Nephron (organoid): ENCODE measurements around the gene ATP6V0A4.

Experiments
- H3K27ac Mint-ChIP-seq, 3 experiments: 2 replicates each; pipeline ENCODE4 v1.8.0; 2020; ENCODE audit warnings: mixed read lengths in 3 of 3, mild to moderate bottlenecking in 2 of 3, moderate library complexity in 1 of 3
- H3K27me3 Mint-ChIP-seq: 2 replicates; pipeline ENCODE4 v1.8.0; 2021; ENCODE audit warnings: low read depth, mild to moderate bottlenecking, moderate library complexity, mixed read lengths
- H3K36me3 Mint-ChIP-seq: 2 replicates; pipeline ENCODE4 v1.8.0; 2020; ENCODE audit warnings: low read depth, mixed read lengths
- H3K4me1 Mint-ChIP-seq: 2 replicates; pipeline ENCODE4 v1.8.0; 2020; ENCODE audit warnings: mixed read lengths
- H3K4me3 Mint-ChIP-seq, 3 experiments: 2 replicates each; pipeline ENCODE4 v1.8.0; 2020; ENCODE audit warnings: mild to moderate bottlenecking in 3 of 3, mixed read lengths in 3 of 3, moderate library complexity in 2 of 3
- H3K9me3 Mint-ChIP-seq: 2 replicates; pipeline ENCODE4 v1.8.0; 2020; ENCODE audit warnings: mixed read lengths
- CTCF ChIP-seq, 3 experiments: fragments of 200-600 bp; sonication (generic); IDR thresholded peaks; one replicate each; pipeline ENCODE4 v1.5.0; 2021; ENCODE audit warnings: antibody characterized with exemption in 3 of 3; ENCODE audit not compliant: unreplicated experiment in 3 of 3

Gene ATP6V0A4

DNA sequence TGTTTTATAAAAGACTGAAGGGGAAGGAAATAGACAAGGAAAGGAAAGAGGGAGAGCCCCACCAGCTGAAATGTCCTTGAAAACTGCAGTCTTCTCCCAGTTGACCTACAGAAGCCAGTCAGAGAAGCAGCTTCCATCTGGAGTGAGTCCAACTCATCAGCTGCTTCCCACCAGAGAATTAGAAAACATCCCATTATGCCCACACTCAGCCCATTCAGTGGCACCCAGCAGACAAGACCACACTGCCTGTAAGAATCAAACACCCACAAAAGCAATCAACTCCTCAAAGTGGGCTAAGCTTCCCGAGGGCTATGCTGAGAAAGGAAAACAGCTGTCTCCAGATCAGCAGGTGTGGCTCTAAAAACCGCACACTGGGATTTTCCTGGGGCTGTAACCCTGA is 29.8 kb downstream of the ATP6V0A4 start:
- Mint-ChIP-seq H3K4me1 (peaks cover 9% of the 10 kb centered on the region), H3K27ac (no peak overlapping the region), H3K27me3 (peaks cover 3% of the 10 kb centered on the region), H3K4me3 (no peak overlapping the region), H3K36me3 (no peaks in the 10 kb centered on the region), H3K9me3 (no peaks in the 10 kb centered on the region)
- TF ChIP-seq CTCF (IDR thresholded peaks at IDR 0.05; ENCODE audit: unreplicated experiment in 3 of 3) = no peak

DNA sequence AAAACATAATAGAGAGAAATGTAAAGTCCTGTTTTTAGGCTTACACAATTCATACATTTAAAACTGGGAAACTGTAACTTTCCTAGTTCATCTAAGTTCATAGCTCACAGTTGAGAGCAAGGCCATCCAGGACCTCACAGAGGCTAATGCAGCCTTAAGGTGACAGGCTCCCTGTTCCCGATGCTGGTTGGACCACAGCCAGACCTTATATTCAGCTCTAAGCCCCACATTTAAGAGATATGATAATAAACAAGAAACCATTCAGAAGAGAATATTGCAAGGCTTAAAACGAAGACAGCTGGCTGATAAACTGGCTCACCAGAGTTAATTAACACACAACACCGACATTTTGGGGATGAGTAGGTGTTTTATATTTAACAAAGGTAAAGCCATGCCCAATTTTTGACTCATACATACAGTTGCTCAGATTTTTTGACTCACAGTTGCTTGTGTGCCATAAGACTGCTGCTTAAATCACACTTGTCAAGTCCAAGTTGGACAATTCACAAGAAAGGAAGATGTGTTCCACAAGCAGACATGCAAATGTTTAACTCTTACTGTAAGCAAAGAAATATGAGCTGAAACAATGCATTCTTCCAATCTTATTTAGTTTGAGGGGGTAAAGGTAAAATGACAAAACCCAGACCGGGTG is 41.3 kb downstream of the ATP6V0A4 start:
- H3K9me3 Mint-ChIP-seq = no peaks in the 10 kb centered on the region
- peak overlapping the region in 2 of 3 experiments; percentile 30 to 35 for H3K27ac Mint-ChIP-seq
- peaks cover 41% of the 10 kb centered on the region for H3K4me1 Mint-ChIP-seq
- no peak overlapping the region for H3K4me3 Mint-ChIP-seq
- TF ChIP-seq CTCF (IDR thresholded peaks at IDR 0.05; ENCODE audit: unreplicated experiment in 3 of 3) = no peak
- peaks cover 4% of the 10 kb centered on the region for H3K27me3 Mint-ChIP-seq
- H3K36me3 Mint-ChIP-seq = no peaks in the 10 kb centered on the region

DNA sequence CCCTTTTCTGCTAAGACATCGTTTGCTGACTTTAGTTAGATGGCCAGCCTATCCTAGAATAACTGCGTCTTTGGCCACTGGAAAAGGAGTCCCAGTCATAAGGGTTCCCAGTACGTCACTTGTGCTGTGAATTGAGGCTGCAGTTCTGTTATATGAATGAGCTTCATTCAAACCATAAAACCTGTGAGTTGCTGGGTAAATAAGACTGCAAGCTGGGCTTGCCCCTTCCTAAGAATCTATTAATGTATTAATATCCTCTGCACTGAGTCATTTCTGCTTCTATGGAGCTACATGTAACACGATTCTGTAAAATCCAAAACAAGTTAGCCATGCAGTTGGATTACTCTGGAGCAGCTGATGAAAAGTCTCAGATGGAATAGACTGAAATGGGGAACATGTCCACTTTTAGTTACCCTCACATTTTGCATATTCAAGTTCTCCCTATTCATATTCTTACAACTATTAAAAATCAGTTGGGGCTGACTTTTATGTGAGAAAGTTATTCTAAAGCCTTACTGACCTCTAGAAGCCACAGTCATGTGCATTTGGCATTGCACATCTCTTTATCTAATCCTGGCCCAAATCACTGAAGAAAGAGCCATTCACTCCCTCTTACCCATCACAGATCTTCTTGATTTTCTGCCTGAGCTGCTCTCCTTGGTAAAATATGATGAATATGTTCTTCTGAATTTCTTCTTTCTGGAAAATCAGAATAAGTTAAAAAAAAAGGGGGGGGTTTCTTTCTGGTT is 42.0 kb downstream of the ATP6V0A4 start:
- H3K36me3 Mint-ChIP-seq = peaks cover 4% of the 10 kb centered on the region
- peaks cover 4% of the 10 kb centered on the region for H3K27me3 Mint-ChIP-seq
- peak overlapping the region in 1 of 3 experiments; percentile 41 for H3K4me3 Mint-ChIP-seq
- TF ChIP-seq CTCF (IDR thresholded peaks at IDR 0.05; ENCODE audit: unreplicated experiment in 3 of 3) = no peak
- H3K4me1 Mint-ChIP-seq = peaks cover 41% of the 10 kb centered on the region
- peak overlapping the region; percentile 25 to 35 (median 30) for H3K27ac Mint-ChIP-seq
- H3K9me3 Mint-ChIP-seq = no peaks in the 10 kb centered on the region

DNA sequence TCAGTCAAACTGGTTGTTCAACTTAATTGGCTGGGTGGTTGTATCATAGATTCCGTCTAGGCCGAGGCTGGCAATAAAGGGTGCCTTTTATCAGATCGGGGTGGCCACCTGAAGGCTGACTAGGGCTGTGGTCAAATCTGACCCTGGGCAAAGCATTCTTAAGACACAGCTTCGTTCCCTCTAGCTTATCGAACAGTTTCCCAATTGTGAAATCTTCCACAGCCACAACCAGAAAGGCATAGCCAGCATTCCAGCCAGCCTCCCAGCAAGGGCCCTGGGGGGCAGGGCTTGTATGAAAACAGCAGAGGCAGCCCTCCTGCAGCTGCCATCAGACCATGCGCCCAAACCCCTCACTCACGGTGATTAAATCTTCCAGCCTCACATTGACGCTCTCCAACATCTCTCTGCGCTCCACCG is 42.7 kb downstream of the ATP6V0A4 start:
- Mint-ChIP-seq H3K9me3 (no peaks in the 10 kb centered on the region), H3K27me3 (peaks cover 4% of the 10 kb centered on the region), H3K27ac (peak overlapping the region; percentile 22 to 35 (median 25)), H3K36me3 (peaks cover 4% of the 10 kb centered on the region), H3K4me3 (peak overlapping the region in 1 of 3 experiments; percentile 41), H3K4me1 (peaks cover 41% of the 10 kb centered on the region)
- no peak for TF ChIP-seq CTCF (IDR thresholded peaks at IDR 0.05; ENCODE audit: unreplicated experiment in 3 of 3)

- H3K36me3 Mint-ChIP-seq = peaks cover 4% of the 10 kb centered on the region
- H3K27me3 Mint-ChIP-seq = no peaks in the 10 kb centered on the region
- no peaks in the 10 kb centered on the region for H3K9me3 Mint-ChIP-seq
- peak overlapping the region in 1 of 3 experiments; percentile 40 for H3K4me3 Mint-ChIP-seq
- H3K4me1 Mint-ChIP-seq = peaks cover 41% of the 10 kb centered on the region
- H3K27ac Mint-ChIP-seq = peak overlapping the region in 2 of 3 experiments; percentile 57 to 74
- TF ChIP-seq CTCF (IDR thresholded peaks at IDR 0.05; ENCODE audit: unreplicated experiment in 3 of 3) = no peak
Measured at GRCh38 chr7:138753610-138754009, 44.4 kb downstream of the ATP6V0A4 start.
